Measurements from ENCODE around the gene PGM3. TPM values are rescaled to one million over a fixed set of nuclear protein-coding genes. Genes with fewer than 3 reads are reported as not detected.

The PGM3 gene
- polyA plus RNA-seq, 2 of the 4 experiments (the other 2 are of a cell fraction), result 37.3 to 51.7 TPM

DNA sequence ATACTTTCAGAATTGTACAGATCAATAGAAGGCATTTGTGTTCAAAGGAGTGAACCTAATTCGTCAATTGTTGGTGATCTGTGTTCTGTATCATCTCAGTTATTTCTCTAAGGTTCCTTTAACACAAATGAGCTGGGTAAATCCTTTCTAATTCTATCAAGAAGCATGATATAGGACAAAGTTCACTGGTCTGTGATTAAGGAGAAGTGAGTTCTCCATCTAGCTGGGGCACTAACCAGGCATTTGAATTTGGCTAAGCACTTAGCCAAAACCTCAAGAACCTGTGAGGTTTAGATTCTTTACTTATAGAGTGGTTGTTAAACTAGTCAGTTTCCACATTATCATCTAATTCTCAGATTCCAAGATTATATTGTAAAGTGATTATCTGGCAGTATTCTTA, 75.3 kb downstream of the PGM3 start (continued):
- no peak for TF ChIP-seq POLR2AphosphoS2 (conservative IDR thresholded peaks at IDR 0.05; ENCODE audit: low read length)
- no peak for TF ChIP-seq HOXA7 (CRISPR knock-in tag; IDR thresholded peaks at IDR 0.05)
- no peak for TF ChIP-seq CHD2 (IDR thresholded peaks at IDR 0.05; ENCODE audit: low read length, partially characterized antibody)

Other genes with a start within 250 kb of the PGM3 start
- 6.2 and 6.5 TPM in 2 replicates for gene UBE3D, start 127.4 kb downstream of the PGM3 start, polyA plus RNA-seq (2011; rRNA removed)
- 4.0 to 4.9 TPM (median 4.4 TPM) in 3 replicates for gene UBE3D, start 127.4 kb downstream of the PGM3 start, polyA plus RNA-seq (2017; fragmentation: RNase III; extraction: RNeasy Plus Mini Kit Qiagen cat#74134 plus additional on column Dnase treatment)
- gene DOP1A, start 125.6 kb downstream of the PGM3 start, polyA plus RNA-seq (2011; rRNA removed), result 5.9 and 7.0 TPM in 2 replicates
- gene DOP1A, start 125.6 kb downstream of the PGM3 start, polyA plus RNA-seq (2017; fragmentation: RNase III; extraction: RNeasy Plus Mini Kit Qiagen cat#74134 plus additional on column Dnase treatment), result 2.2 to 2.6 TPM (median 2.5 TPM) in 3 replicates
- 4.2 and 4.7 TPM in 2 replicates for gene RWDD2A, start 92 bp upstream of the PGM3 start, polyA plus RNA-seq (2011; rRNA removed)
- 1.7 to 2.2 TPM (median 1.9 TPM) in 3 replicates for gene RWDD2A, start 92 bp upstream of the PGM3 start, polyA plus RNA-seq (2017; fragmentation: RNase III; extraction: RNeasy Plus Mini Kit Qiagen cat#74134 plus additional on column Dnase treatment)
- gene ME1, start 237.8 kb upstream of the PGM3 start, polyA plus RNA-seq (2011; rRNA removed), result 59.1 and 69.5 TPM in 2 replicates
- 55.0 to 60.6 TPM (median 60.2 TPM) in 3 replicates for gene ME1, start 237.8 kb upstream of the PGM3 start, polyA plus RNA-seq (2017; fragmentation: RNase III; extraction: RNeasy Plus Mini Kit Qiagen cat#74134 plus additional on column Dnase treatment)